HG02840 (cell line): Measurements from ENCODE around the gene GPR21.

ENCODE experiments used
- ATAC-seq: cut with Tn5 transposase; IDR thresholded peaks from one replicate; pipeline ENCODE4 v1.9.1; 2021; ENCODE audit warnings: mild to moderate bottlenecking, moderate library complexity, moderate number of reproducible peaks; ENCODE audit not compliant: unreplicated experiment, low FRiP score

Gene GPR21

DNA sequence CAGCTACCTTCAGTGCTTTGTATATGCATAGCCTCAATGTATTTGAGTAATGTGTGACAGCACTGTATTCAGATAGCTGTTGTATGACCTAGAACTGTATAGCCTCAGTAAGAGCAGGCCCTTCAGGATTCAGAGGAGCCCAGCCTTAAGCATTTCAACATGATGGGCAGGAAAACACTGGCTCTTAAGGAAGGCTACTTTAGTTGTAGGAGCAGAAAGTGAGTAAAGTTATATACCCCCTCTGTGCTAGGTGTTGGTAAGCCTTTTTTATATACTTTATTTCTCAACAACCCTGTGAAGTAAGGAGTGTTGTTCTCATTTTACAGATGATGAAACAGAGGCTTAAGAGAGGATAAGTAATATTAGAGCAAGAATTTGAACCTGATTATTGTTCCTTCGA is 1.5 kb upstream of the GPR21 start:
- no peak for ATAC-seq

DNA sequence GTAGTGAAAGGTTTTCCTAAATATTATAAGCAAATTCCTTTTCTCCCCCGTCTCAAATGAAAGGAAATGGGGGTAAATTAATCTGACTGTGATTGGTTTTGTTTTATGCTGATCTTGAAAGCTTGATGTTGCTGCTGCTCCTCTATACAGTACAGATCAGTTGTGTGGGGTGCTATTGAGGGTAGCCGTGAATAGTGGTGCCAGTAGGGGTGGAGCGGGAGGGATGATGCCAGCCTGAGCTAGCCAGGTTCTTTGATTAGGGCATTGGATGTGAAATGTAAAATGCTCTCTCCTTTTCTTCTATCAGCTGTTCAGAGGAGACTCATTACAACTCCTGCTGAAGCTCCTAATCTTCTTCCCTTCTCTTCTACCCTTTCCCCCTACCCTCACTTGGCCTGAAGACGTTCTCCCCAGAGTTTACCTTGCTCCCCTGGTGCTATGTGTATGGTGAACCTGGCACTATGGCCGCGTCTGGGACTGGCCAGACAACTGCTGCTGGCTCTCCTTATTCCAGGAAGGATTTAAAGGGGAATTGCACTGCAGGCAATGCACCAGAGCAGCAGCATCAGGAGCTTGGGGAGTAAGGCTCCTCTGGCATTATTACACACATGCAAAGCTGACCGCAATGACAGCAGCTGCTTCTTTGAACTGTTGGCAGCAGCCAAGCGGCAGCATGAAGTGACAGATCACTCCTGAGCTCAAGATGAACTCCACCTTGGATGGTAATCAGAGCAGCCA is 566 bp downstream of the GPR21 start:
- no peak for ATAC-seq

DNA sequence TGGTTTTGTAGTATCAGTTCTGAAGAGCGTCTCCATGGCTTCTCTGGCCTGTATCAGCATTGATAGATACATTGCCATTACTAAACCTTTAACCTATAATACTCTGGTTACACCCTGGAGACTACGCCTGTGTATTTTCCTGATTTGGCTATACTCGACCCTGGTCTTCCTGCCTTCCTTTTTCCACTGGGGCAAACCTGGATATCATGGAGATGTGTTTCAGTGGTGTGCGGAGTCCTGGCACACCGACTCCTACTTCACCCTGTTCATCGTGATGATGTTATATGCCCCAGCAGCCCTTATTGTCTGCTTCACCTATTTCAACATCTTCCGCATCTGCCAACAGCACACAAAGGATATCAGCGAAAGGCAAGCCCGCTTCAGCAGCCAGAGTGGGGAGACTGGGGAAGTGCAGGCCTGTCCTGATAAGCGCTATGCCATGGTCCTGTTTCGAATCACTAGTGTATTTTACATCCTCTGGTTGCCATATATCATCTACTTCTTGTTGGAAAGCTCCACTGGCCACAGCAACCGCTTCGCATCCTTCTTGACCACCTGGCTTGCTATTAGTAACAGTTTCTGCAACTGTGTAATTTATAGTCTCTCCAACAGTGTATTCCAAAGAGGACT is 1.5 kb downstream of the GPR21 start:
- ATAC-seq: no peak

DNA sequence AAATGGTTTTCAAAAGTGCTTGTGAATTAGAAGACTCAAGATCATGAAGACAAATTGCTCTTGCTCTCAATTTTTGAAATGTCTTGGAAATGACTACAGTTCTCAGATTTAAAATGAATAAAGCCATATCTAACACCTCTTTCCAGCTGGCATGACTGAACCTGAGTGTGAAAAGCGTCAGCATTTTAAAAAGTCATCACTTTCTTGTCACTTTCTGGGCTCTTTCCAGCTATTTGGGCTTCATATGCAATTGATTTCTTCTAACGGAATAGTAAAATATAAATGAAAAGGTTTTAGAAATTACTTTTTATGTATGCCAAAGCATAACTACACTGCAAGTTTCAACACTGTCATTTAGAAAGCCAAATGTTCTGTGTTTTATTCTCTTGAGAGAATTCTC is 2.3 kb downstream of the GPR21 start:
- no peak for ATAC-seq

DNA sequence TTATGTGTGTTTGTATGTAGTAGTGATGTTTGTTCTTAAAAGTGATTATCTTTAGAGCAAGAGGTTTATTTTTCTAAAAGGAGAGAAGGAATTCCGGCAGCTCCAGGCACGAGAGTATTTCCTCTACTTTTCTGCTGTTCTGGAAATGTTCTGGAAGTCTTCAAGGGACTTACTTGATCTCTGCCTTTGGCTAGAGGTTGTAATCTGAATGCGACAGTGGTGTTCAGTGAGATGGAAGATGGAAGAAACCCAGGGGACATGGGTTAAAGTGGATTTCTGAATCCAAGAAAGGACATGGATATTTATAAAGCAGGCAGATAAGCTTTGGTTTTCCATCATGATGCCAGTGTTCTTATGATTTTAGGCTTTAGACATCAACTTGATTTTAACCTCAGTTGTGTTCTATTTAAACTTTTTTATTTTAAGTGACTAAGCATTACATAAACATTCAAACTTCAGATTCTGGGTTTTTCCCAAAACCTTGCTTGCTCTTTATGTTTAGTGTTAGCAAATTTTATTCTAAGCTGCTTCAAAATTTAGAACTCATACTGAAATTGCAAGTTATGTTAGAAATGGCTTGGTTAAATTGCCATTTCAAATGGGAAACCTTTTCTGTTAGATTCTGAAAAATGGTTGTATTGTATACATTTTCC is 3.6 kb downstream of the GPR21 start:
- no peak for ATAC-seq

DNA sequence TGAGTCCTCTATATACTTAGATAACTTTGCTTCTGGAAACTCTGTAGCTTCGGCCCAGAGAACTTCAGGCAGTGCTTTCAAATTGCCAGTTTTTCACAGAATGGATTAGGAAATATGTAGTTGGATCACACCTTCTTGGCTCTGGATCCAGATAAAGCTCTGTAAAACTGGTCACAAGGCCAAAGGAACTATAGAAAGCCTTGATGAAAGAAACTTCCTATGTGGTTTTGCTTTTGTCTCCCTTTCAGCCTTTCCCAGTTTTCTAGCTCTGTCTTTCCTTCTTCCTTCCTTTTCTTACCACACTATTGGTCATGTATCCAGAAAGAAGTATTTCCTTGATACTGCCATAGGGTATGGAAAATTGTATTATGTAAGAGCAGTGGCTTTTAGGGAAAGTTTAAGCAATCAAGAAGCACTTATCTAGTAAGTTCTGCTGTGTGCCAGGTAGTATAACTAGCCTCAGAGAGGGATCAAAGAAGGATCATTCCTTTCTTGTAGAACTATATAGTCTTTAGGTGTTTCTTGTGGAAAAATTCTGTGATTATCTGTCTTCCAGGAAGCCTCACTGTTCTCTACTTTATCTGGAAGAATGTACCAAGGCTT is 6.3 kb downstream of the GPR21 start:
- ATAC-seq: no peak

DNA sequence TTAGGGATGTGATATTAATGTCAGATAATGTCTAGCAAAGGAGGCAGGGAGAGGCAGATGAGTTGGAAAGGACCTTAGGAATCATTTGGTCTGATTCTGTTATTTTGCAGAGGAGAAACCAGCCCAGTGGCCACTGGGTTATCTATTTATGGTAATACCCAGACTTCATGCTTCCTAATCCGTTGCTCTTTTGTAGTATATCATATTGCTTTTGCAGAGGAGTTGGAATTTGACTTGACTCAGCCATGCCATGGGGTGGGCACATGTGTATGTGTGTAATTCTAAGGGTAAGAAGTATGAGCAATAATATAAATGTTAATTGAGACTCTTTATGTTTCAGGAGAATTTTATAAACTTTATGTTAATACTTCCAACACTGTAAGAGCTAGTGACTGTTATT is 7.3 kb downstream of the GPR21 start:
- ATAC-seq: no peak

DNA sequence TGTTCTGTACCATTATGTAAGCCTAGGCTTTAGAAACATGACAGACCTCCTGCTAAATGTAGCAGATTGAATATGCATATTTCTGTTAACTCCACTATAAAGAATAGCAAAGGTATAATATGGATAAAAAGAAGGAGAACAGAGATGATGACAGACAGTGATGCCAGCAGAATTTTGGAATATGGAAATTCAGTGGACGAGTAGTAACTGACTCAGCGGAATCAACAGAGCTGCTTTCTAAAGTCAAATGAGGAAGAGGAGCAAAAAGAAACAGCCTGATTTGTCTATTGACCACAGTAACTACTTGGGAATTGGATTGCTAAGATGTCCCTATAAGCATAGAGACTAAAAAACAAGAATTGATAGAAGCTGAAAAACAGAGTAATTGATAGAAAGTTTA is 8.0 kb downstream of the GPR21 start:
- ATAC-seq: no peak

DNA sequence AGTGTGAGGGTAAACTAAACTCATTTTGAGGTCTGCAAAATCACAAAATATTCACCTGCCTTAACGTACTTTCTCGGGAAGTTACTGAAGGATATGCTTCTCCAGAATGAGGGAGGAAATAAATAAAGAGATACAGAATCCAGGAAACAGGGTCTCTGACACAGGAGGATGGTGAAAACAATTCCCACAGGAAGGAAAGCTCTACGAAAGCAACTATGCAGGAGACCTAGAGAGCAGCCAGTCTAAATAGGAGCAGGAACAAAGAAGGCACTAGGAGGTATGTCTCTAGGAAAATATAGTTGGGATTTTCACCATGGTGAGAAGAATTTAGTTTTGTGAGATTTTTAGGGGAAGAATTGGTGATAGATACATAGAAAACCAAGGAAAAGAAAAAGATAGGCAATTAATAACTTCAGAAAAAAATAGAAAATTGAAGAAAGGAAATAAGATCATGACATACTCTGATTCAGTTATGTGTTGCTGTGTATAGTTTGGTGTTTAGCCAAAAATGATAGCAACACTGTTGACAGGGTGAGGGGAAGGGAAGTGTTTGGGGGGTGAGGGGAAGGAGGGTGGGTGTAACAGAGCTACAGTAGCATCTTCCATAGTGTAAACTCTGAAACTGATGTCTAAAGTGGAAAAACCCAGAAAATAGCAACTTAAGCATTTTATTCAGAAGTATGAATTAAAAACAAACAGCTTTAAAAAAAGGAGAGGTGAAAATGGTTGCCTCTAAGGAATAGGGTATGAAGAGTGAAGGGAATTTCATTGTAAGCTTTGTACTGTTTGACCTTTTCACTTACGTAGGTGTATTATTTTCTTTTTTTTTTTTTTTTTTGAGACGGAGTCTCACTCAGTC is 9.8 kb downstream of the GPR21 start:
- no peak for ATAC-seq

DNA sequence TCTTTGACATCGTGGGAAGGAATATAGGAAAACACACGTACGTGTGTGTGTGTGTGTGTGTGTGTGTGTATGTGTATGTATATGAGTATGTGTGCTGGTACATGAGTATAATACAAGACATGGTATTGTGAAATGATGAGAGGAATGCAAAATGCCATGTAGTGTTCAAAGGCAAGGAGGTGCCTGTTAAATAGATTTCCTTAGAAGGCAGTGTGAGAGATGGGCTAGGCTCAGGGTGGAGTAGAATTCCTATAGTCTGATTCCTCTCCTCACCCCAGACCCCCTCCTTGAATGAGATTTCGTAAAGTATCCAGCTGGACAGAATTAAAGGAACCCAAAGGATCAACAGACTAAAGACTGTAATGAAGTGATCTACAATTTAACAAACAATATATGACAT is 11.1 kb downstream of the GPR21 start:
- ATAC-seq: no peak

DNA sequence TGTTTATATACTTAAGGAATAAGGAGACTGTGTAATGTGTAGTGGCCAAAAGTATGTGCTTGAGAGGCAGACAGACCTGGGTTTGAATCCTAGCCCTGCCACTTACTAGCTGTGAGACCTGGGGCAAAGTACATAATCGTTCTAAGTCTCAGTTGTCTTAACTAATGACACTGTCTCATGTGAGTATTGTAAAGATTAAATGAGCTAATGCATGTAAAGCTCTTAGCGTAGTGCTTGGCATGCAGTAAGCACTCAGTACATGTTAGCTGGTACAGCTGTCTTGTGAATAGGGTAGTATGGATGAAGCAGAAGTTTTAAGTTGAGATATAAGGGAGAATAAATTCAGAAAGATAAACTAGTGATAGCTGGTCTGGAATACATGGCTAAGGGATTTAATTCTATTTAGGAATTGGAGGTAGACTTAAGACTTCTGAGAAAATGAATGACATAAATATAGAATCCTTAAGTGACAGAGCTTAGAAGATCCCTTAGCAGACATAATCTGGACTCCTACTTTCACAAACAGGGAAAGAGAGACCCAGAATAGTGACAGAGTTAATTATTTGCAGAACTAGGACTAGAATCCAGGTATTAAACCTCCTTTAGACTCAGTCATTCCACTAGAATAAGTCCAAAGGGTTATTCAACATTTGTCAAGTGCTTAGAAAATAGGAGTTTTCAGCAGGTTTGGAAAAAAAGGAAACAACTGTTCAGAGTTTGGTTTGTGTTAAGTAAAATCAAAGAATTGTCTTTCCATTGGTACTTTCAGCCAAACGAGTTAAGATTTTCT is 13.1 kb downstream of the GPR21 start:
- ATAC-seq: no peak

DNA sequence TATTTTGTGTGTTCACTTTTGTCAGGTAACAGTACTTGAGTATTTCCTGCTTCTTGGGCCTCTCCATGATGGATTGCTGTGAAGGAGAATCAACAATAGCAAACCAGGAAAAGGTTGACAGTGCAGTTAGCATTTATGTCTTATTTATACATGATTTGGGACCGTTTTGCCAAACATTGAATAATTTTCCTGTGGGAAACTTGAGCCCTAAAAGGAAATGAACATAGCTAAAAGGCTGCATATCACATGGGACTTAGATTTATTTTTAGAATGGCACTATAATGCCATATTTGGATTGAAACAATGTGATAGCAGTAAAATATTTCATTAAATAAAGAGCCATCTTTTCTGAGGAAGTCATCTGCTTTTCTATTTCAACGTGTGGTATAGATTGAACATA is 15.3 kb downstream of the GPR21 start:
- ATAC-seq: no peak

DNA sequence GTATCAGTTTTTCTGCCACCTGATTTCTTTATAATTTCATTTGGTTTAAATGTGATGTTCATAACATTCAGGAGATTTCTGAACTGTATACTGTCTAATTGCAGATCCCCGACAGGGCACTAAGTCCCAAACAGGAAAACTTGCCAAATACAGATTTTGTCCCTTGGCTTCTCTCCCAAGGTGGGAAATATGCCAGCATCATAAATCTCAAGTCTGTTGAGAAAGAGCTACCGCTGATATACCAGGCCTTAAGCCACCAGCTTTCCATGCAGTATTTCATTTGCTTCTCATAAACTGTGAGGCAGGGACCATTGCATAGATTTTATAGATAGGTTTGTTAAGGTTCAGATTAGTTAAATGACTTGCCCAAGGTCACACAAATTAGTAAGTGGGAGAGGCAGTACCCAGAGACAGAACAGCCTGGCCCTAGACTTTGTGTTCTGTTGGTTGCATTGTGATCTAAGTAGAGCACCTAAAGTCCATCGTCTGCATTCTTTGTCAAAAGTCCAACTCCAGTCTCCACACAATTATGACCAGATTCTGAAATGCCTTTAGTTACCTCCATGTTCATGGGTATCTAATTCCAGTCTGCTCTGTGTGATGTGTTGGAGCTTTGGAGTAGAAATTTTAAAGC is 16.2 kb downstream of the GPR21 start:
- no peak for ATAC-seq

DNA sequence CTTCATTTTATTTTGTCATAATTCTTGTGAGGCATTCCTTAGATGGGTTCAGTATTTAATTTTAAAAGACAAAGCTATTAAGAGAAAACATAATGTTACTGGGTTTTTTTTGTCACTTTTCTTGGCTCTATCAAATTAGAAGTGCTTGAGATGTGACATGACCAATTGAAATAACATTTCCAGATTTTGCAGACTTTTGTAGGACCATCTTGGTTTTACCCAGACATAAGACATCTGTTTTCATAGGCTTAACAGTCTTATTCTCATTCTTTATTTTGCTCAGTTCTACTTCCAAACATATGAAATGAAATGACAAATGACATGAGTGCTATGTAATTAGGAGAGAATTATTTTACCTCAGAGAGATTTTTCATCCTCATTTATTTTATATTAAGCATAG is 19.6 kb downstream of the GPR21 start:
- ATAC-seq: no peak

DNA sequence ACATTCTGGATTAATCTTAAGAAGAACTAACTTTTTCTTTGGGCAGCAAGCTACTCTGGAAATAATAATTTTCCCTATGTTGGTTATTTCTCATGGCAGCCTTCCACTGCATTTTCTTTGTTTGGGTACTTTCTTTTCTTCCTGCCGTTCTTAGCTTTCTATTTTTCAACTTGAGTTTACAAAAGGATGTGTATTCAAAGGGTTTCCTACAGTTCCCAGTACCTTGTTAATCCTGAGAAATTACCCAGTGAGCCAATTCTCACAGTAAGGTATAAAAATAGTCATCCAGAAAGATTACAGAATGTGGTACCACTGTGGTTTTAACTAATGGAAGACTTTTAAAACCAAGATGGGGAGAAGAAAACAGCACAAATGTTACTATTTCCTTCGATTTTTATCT is 20.2 kb downstream of the GPR21 start:
- ATAC-seq: no peak

DNA sequence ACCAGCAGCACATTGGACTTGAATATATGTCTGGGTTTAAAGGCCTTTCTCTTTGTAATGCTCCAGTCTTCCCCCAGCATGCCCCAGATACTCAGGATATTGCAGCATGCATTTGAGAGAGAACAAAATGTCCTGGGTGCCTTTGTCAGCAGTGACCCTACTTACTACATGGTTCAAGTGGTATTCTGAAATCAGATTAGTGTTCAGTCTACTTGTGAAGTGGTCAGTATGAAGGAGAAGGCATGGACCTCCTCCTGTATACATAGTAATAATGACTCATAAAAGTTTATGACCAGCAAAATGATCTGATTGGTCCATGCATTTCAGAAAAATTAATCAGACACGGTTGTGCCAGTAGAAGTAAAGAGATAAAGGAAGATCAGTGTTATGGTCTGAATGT is 25.4 kb downstream of the GPR21 start:
- no peak for ATAC-seq

DNA sequence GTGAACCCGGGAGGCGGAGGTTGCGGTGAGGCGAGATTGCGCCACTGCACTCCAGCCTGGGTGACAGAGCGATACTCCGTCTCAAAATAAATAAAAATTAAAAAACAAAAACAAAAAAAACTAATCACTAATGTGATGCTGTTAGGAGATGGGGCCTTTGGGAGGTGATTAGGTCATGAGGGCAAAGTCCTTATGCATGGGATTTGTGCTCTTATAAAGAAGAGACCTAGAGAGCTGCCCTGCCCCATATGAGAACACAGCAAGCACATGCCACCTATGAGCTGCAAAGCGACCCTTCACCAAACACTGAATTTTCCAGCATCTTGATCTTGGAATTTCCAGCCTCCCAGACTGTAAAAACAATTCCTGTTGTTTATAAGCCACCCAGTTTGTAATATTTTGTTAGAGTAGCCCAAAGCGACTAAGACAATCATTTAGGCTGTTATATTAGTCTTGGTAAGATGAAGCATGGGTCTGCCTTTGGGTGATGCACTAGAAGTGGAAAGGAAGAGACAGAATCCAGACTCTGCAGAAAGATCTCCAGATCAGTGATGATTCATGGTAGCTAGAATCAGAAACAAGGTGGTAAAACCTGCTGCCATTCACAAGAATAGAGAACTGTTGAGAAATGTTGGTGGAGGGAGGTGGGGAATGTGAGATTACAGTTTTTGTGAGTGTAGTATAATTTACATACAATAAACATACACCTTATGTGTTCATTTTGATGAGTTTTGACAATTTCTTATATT is 26.2 kb downstream of the GPR21 start:
- ATAC-seq: no peak

DNA sequence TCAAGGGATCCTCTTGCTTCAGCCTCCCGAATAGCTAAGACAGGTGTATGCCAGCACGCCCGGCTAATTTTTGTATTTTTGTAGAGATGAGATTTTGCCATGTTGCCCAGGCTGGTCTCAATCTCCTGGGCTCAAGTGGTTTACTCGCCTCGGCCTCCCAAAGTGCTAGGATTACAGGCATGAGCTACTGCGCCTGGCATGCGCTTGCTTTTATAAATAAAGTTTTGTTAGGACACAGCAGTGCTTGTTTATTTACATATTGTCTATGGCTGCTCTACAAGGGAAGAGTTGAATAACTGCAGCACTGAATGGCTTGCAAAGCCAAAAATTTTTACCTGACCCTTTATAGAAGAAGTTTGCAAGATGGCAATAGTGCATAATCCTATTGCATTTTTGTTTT is 27.7 kb downstream of the GPR21 start:
- no peak for ATAC-seq
